Panc1 (cell line): ENCODE results near the gene U2SURP. TPM values are rescaled to one million over a fixed set of nuclear protein-coding genes. Genes with fewer than 3 reads are reported as not detected.

Source experiments
- ATAC-seq: fragments of 200-7000 bp; cut with Tn5 transposase; 2 replicates; pipeline ENCODE4 v1.9.1; 2020; ENCODE audit warnings: mild to moderate bottlenecking, moderate library complexity
- BruUV-seq: library from RNA; stranded (reverse); fragments of 400-500 nt; replicated peaks from 2 replicates; lab custom pipeline; 2021; lab: Mats Ljungman, UMichigan
- CTCF ChIA-PET: fragments of 300-600 bp; sonication (Branson Sonifier 250); formaldehyde crosslinking; loops from one replicate; lab custom pipeline; 2022; ENCODE audit warnings: antibody characterized with exemption; lab: Charles Lee
- POLR2A ChIA-PET: fragments of 300-600 bp; sonication (Branson Sonifier 250); formaldehyde crosslinking; loops from one replicate; lab custom pipeline; 2022; ENCODE audit warnings: antibody characterized with exemption; lab: Charles Lee
- DNase-seq: peaks from one replicate; pipeline ENCODE4 v3.0.0-alpha.2; 2010; ENCODE audit warnings: low read depth, low spot score
- H3K27ac ChIP-seq: 2 replicates; pipeline ENCODE4 v1.5.1; 2011; ENCODE audit warnings: mild to moderate bottlenecking, low read length, inconsistent platforms
- H3K27me3 ChIP-seq: fragments of 200-500 bp; sonication (Bioruptor generic); 2 replicates; pipeline ENCODE4 v1.6.0; 2014; ENCODE audit warnings: low read length, inconsistent platforms; ENCODE audit not compliant: control insufficient read depth, insufficient read depth
- H3K36me3 ChIP-seq: fragments of 200-500 bp; sonication (Bioruptor generic); 2 replicates; pipeline ENCODE4 v1.5.1; 2014; ENCODE audit warnings: inconsistent platforms, mild to moderate bottlenecking, low read length, moderate library complexity; ENCODE audit not compliant: control insufficient read depth, insufficient read depth
- H3K4me1 ChIP-seq: 2 replicates; pipeline ENCODE4 v1.5.1; 2011; ENCODE audit warnings: inconsistent platforms, mild to moderate bottlenecking, low read length, moderate library complexity; ENCODE audit not compliant: control insufficient read depth, insufficient read depth
- H3K4me3 ChIP-seq, 2 experiments: 2 replicates each; pipeline ENCODE4 v1.5.1; 2011 to 2012; ENCODE audit warnings: low read depth in 2 of 2, low read length in 2 of 2, mild to moderate bottlenecking in 2 of 2, inconsistent platforms in 1 of 2, moderate library complexity in 1 of 2
- H3K9me3 ChIP-seq: fragments of 200-500 bp; sonication (Bioruptor generic); 2 replicates; pipeline ENCODE4 v1.5.1; 2014; ENCODE audit warnings: low read depth, mild to moderate bottlenecking, inconsistent platforms, low read length, moderate library complexity; ENCODE audit not compliant: control insufficient read depth, insufficient read depth
- CTCF ChIP-seq: fragments of 450-650 bp; IDR thresholded peaks from 2 replicates; pipeline ENCODE4 v1.5.1; 2017; ENCODE audit warnings: mild to moderate bottlenecking
- POLR2AphosphoS5 ChIP-seq: IDR thresholded peaks from 2 replicates; pipeline ENCODE4 v1.6.1; 2012; ENCODE audit warnings: mild to moderate bottlenecking, low read depth, low read length, moderate library complexity
- REST ChIP-seq, 2 experiments: IDR thresholded peaks; 2 replicates each; pipeline ENCODE4 v1.6.1; 2011 to 2012; ENCODE audit warnings: low read depth in 2 of 2, control low read depth in 1 of 2, low read length in 1 of 2, mild to moderate bottlenecking in 1 of 2, moderate library complexity in 1 of 2; ENCODE audit not compliant: insufficient read depth in 1 of 2
- SIN3A ChIP-seq: IDR thresholded peaks from 2 replicates; pipeline ENCODE4 v1.6.1; 2012; ENCODE audit warnings: low read depth, mild to moderate bottlenecking, low read length, moderate library complexity, borderline replicate concordance; ENCODE audit not compliant: insufficient read depth
- TCF7L2 ChIP-seq: IDR thresholded peaks from 2 replicates; pipeline ENCODE4 v1.6.1; 2011; ENCODE audit warnings: mild to moderate bottlenecking, low read depth, low read length, inconsistent platforms
- in situ Hi-C: cut with HindIII; loops from 2 replicates; pipeline ENCODE4 v1.10.0; 2016; ENCODE audit warnings: low sequenced_read_pairs, low pct_unique_long_range_greater_than_20kb
- intact Hi-C: fragments of 100-400 bp; cut with micrococcal nuclease; formaldehyde crosslinking; loops from one replicate; pipeline ENCODE4 v1.10.0; 2022; ENCODE audit not compliant: unreplicated experiment
- total RNA-seq: library from RNA; stranded (reverse); gene quantifications from one replicate; pipeline ENCODE4 v1.2.1, GENCODE V29; 2021; ENCODE audit not compliant: unreplicated experiment

The U2SURP gene
- total RNA-seq, 1 experiment from 2014 or later = 135 TPM

- intact Hi-C loops = no loop called here
- H3K4me3 ChIP-seq = no peak overlapping the region
- no peaks in the 10 kb centered on the region for H3K4me1 ChIP-seq
- no peak for ATAC-seq
- H3K27me3 ChIP-seq = no peaks in the 10 kb centered on the region
- DNase-seq = no peak
- POLR2A ChIA-PET = no interaction called here
- in situ Hi-C loops = no loop called here
- H3K36me3 ChIP-seq = peaks cover 65% of the 10 kb centered on the region
- CTCF ChIA-PET = no interaction called here
- no peak overlapping the region for H3K27ac ChIP-seq
- TF ChIP-seq POLR2AphosphoS5 (no peak), TCF7L2 (no peak), CTCF (no peak), REST (IDR thresholded peaks at IDR 0.05; ENCODE audit: insufficient read depth in 1 of 2, low read depth in 2 of 2, low read length in 1 of 2) (no peak), SIN3A (no peak)
- BruUV-seq = no TSS peak
- no peaks in the 10 kb centered on the region for H3K9me3 ChIP-seq
Measured at GRCh38 chr3:143035466-143036211, 34.3 kb downstream of the U2SURP start.

GRCh38 chr3:143036557-143036956 lies 35.2 kb downstream of the U2SURP start:
- TF ChIP-seq REST (IDR thresholded peaks at IDR 0.05; ENCODE audit: insufficient read depth in 1 of 2, low read depth in 2 of 2, low read length in 1 of 2) (no peak), POLR2AphosphoS5 (no peak), TCF7L2 (no peak), CTCF (no peak), SIN3A (no peak)
- CTCF ChIA-PET = no interaction called here

More at GRCh38 chr3:143036557-143036956, 35.2 kb downstream of the U2SURP start:
- POLR2A ChIA-PET = no interaction called here
- no peak overlapping the region for H3K4me3 ChIP-seq
- H3K9me3 ChIP-seq = no peaks in the 10 kb centered on the region
- no peak overlapping the region for H3K27ac ChIP-seq
- no peaks in the 10 kb centered on the region; the same call in 1 of the 2 replicates for H3K4me1 ChIP-seq
- peaks cover 57% of the 10 kb centered on the region for H3K36me3 ChIP-seq
- no peaks in the 10 kb centered on the region for H3K27me3 ChIP-seq
- in situ Hi-C loops (no loop called here), intact Hi-C loops (no loop called here)
- DNase-seq = no peak
- BruUV-seq = no TSS peak
- ATAC-seq = no peak
